NCI-H2171 (cell line): ENCODE measurements around the gene LSAMP.

Experiments used
- DNase-seq: peaks from one replicate; lab custom pipeline; 2025; lab: John Stamatoyannopoulos, UW

The LSAMP gene

GRCh38 chr3:116018646-116019045 lies 426.6 kb downstream of the LSAMP start:
- DNase-seq, result no peak

GRCh38 chr3:116015931-116016330 lies 429.4 kb downstream of the LSAMP start:
- no peak for DNase-seq

GRCh38 chr3:116007000-116007399 lies 438.3 kb downstream of the LSAMP start:
- DNase-seq, result no peak

- DNase-seq, result peak; percentile 84
Observed at GRCh38 chr3:116005404-116005803, 439.9 kb downstream of the LSAMP start.

GRCh38 chr3:116002235-116002634 lies 443.1 kb downstream of the LSAMP start:
- no peak for DNase-seq

GRCh38 chr3:116001151-116001621 lies 444.1 kb downstream of the LSAMP start:
- no peak for DNase-seq

GRCh38 chr3:116000311-116000710 lies 445.0 kb downstream of the LSAMP start:
- DNase-seq, result peak; percentile 42

- DNase-seq, result peak; percentile 78
Observed at GRCh38 chr3:115999613-116000012, 445.7 kb downstream of the LSAMP start.

- no peak for DNase-seq
Observed at GRCh38 chr3:115999001-115999585, 446.2 kb downstream of the LSAMP start.

- no peak for DNase-seq
Observed at GRCh38 chr3:115996420-115997108, 448.7 kb downstream of the LSAMP start.

GRCh38 chr3:115990669-115991068 lies 454.6 kb downstream of the LSAMP start:
- no peak for DNase-seq

- DNase-seq, result no peak
Observed at GRCh38 chr3:115989684-115990421, 455.4 kb downstream of the LSAMP start.

- peak; percentile 38 for DNase-seq
Observed at GRCh38 chr3:115986555-115987207, 458.6 kb downstream of the LSAMP start.

- DNase-seq, result no peak
Observed at GRCh38 chr3:115982629-115983028, 462.7 kb downstream of the LSAMP start.

- DNase-seq, result no peak
Observed at GRCh38 chr3:115982108-115982507, 463.2 kb downstream of the LSAMP start.

GRCh38 chr3:115980709-115981108 lies 464.6 kb downstream of the LSAMP start:
- DNase-seq, result no peak

GRCh38 chr3:115977866-115978265 lies 467.4 kb downstream of the LSAMP start:
- DNase-seq, result no peak

- no peak for DNase-seq
Observed at GRCh38 chr3:115975796-115976195, 469.5 kb downstream of the LSAMP start.

GRCh38 chr3:115975353-115975752 lies 469.9 kb downstream of the LSAMP start:
- DNase-seq, result no peak

- DNase-seq, result no peak
Observed at GRCh38 chr3:115974940-115975339, 470.3 kb downstream of the LSAMP start.

- no peak for DNase-seq
Observed at GRCh38 chr3:115968871-115969270, 476.4 kb downstream of the LSAMP start.

- no peak for DNase-seq
Observed at GRCh38 chr3:115961380-115961779, 483.9 kb downstream of the LSAMP start.

GRCh38 chr3:115960799-115961198 lies 484.5 kb downstream of the LSAMP start:
- peak; percentile 49 for DNase-seq
